PC-3 (cell line): ENCODE results near the gene CXorf66.

ENCODE experiments used
- EZH2 ChIP-seq: fragments of 300-600 bp; sonication (generic); IDR thresholded peaks from one replicate; pipeline ENCODE4 v1.6.1; 2017; ENCODE audit warnings: antibody characterized with exemption, mild to moderate bottlenecking, low read length; ENCODE audit not compliant: unreplicated experiment
- EZH2phosphoT487 ChIP-seq: fragments of 300-600 bp; sonication (generic); IDR thresholded peaks from 2 replicates; pipeline ENCODE4 v1.6.1; 2018; ENCODE audit warnings: mild to moderate bottlenecking, antibody characterized with exemption, low read length, borderline replicate concordance
- TF ChIP-seq, protein P1 (sequence below): fragments of 300-600 bp; sonication (generic); conservative IDR thresholded peaks from 2 replicates; pipeline ENCODE4 v1.5.1; 2017; ENCODE audit warnings: antibody characterized with exemption, low read depth, mild to moderate bottlenecking, low read length

- TF ChIP-seq, protein P1, sequence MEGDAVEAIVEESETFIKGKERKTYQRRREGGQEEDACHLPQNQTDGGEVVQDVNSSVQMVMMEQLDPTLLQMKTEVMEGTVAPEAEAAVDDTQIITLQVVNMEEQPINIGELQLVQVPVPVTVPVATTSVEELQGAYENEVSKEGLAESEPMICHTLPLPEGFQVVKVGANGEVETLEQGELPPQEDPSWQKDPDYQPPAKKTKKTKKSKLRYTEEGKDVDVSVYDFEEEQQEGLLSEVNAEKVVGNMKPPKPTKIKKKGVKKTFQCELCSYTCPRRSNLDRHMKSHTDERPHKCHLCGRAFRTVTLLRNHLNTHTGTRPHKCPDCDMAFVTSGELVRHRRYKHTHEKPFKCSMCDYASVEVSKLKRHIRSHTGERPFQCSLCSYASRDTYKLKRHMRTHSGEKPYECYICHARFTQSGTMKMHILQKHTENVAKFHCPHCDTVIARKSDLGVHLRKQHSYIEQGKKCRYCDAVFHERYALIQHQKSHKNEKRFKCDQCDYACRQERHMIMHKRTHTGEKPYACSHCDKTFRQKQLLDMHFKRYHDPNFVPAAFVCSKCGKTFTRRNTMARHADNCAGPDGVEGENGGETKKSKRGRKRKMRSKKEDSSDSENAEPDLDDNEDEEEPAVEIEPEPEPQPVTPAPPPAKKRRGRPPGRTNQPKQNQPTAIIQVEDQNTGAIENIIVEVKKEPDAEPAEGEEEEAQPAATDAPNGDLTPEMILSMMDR, result no peak
- TF ChIP-seq EZH2phosphoT487 (no peak), EZH2 (no peak)
These were observed 9.2 kb upstream of the CXorf66 start for GRCh38 chrX:139974471-139974870.
